GM18517 (cell line): ENCODE measurements around the gene CROCC.
"Not testable (repeated sequence)": the region's sequence is repeated elsewhere in the genome, so short reads cannot be mapped to it uniquely, and the experiment has no call there.

ENCODE experiments used
- ATAC-seq: cut with Tn5 transposase; IDR thresholded peaks from one replicate; pipeline ENCODE4 v1.9.1; 2021; ENCODE audit warnings: mild to moderate bottlenecking, moderate library complexity; ENCODE audit not compliant: unreplicated experiment

Gene CROCC, protein sequence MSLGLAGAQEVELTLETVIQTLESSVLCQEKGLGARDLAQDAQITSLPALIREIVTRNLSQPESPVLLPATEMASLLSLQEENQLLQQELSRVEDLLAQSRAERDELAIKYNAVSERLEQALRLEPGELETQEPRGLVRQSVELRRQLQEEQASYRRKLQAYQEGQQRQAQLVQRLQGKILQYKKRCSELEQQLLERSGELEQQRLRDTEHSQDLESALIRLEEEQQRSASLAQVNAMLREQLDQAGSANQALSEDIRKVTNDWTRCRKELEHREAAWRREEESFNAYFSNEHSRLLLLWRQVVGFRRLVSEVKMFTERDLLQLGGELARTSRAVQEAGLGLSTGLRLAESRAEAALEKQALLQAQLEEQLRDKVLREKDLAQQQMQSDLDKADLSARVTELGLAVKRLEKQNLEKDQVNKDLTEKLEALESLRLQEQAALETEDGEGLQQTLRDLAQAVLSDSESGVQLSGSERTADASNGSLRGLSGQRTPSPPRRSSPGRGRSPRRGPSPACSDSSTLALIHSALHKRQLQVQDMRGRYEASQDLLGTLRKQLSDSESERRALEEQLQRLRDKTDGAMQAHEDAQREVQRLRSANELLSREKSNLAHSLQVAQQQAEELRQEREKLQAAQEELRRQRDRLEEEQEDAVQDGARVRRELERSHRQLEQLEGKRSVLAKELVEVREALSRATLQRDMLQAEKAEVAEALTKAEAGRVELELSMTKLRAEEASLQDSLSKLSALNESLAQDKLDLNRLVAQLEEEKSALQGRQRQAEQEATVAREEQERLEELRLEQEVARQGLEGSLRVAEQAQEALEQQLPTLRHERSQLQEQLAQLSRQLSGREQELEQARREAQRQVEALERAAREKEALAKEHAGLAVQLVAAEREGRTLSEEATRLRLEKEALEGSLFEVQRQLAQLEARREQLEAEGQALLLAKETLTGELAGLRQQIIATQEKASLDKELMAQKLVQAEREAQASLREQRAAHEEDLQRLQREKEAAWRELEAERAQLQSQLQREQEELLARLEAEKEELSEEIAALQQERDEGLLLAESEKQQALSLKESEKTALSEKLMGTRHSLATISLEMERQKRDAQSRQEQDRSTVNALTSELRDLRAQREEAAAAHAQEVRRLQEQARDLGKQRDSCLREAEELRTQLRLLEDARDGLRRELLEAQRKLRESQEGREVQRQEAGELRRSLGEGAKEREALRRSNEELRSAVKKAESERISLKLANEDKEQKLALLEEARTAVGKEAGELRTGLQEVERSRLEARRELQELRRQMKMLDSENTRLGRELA (N-terminal part only)

DNA sequence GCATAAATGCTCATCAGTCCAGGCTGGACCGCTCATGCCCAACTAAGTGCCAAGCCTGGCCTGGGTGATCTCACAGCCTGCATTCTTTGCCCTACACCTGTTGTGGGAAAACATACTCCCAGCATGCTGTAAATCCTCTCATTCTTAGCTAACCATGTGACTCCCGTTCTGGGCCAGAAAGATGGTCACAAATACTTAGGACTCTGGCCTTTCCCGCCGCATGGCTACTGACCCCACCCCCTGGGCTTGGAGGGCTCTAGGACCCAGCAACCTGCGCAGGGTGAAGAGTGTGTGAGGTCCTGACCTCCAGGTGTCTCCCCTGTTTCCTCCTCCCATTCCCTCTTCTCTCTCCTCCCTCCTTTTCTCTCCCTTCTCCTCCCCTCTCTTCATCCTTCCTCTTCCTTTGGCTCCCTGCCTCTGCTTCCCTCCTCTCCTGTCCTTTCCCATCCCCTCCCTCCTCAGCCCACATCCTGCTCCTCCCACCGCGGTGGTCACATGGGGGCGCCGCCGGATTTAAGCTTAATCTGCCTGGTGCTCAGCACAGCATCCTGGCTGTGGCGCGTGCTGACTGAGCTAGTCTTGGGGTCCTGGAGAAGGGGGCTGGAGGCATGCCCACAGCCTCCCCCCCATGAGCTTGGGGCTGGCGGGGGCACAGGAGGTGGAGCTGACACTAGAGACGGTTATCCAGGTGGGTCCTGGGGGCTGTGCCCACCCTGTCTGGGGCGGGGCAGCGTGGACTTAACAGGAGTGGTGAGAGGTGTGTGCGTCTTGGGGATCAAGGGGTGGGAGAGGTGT is at the start of gene CROCC:
Gene CROCC (plus strand): TSS at position 541 of the 795 bp plus-strand sequence. CDS start 88 bp downstream, at position 629.
- ATAC-seq: no peak

GRCh38 chr1:16872152-16873075 is 49.3 kb upstream of the CROCC start:
- not testable (repeated sequence) for ATAC-seq

DNA sequence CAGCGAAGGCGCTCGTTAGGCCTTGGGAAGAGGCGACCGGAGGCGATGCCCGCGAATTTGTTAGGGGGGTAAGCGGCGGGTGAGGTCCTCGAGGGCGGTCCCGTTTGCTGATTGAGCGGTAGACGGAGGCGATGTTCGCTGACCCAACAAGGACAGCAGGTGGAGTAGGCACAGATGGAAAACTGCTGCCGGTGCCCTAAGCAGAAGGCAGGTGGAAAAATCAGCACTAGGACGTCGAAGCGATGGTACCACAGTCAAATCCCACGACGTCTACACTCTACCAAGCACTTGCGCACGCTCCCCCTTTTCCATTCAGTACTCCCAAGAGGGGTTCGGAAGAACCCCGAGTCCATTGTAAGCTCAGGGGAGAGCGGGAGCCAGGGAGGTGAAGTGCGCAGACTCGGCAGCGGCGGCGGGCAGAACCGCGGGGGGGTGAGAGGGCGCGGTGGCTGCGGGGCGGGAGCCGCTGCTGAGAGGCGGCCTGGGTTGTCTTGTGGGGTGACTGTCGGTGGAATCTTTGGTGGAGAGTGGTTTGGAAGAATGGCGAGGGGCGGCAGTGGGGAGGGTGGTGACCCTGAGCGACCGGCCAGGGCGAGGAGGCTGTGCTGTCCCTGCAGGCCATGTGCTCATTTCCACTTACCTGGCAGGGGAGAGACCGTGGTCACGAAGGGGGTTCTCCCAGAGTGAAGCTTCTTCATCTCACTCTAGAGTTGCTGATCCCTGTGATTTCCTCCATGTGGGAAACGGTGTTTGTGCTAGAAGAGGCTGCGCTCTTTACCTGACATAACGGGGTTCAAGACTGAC is 48.5 kb upstream of the CROCC start:
- not testable (repeated sequence) for ATAC-seq

DNA sequence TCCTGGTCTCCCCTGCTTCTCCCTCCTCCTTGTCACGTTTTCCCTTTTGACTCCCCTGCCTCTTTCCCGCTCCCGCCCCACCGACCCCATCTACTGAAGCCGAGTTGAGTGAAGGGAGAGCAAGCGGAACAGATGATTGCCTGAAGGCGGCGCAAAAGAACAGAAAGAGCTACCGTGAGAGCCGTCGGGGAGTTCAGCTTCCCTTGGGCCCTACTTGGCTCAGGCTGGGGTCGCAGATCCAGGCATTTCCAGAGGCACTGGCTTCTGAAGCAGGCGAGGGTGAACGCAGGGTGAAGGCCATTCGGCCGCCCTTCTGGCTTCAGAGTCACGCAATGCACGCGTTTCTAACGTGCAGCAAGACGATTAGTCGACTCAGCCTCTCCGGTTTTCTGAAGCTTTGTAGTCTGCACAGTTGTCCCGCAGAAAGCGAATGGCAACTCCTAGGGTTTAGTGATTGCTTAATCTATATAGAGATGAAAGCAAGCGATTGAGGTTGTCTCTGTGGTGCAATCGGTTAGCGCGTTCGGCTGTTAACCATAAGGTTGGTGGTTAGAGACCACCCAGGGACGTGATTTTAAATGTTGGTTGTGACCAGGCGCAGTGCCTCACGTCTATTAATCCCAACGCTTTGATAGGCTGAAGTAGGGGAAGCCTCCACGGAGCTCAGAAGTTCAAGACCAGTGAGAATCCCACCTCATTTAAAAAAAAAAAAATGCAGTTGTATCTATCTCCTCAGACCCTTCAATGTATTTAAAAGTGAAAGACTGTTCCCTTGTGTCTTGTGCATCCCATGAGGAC is 46.6 kb upstream of the CROCC start:
- ATAC-seq: not testable (repeated sequence)

DNA sequence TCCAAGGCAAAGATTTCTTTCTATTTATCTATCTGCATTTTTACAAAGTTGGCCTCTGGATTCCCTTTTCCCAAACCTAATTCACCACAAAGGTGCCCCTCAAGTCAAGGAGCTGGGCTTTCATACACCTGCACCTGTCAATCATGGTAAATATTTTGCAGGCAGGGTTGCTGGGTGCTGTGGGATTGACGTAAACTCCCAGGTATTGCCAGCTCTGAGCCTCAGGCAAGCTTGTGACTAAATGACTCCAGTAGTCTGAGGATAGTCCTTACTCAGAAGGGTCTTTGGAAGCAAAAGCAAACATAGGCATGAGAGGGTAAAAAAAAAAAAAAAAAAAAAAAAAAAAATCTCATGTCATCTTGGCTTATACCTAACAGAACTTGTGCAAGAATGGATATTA is 40.0 kb upstream of the CROCC start:
- ATAC-seq: not testable (repeated sequence)

GRCh38 chr1:16882986-16883385 is 38.7 kb upstream of the CROCC start:
- ATAC-seq: no peak

- not testable (repeated sequence) for ATAC-seq
Measured at GRCh38 chr1:16884487-16884886, 37.2 kb upstream of the CROCC start.

DNA sequence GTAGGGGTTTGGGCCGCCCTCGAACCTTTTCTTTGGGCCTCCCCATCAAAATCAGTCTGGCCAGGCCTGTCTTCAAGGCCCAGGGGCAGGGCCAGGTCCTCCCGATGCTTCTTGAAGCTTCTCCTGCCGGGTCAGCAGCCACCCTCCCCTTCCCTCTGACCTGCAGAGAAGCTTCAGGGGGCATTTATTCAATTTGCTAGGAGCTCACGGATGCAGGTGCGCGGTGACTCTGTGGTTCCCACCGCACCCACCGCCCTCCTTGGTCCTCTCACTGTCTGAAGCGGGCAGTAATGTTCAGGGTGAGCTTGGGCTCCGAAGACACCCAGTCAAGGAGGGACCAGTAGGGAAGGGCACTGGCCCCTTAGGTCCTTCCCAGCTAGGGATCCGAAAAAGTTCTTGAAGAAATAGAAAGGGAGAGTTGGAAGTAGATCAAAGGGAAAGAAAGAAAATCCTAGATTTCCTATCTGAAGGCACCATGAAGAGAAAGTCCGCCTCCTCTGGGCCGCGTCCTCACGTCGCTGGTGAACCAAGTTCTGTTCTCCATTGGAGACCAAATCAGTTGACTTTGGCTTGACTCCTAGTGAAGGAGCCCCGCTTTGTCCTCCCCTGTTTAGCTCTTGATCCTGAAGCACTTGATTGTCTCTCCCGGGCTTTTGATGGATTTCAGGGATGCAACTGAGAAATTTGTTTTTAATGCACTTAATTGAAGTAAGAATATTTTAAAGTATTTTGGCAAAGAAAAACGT is 34.7 kb upstream of the CROCC start:
- no peak for ATAC-seq

- ATAC-seq: no peak
Measured at GRCh38 chr1:16888860-16889816, 32.6 kb upstream of the CROCC start.

- ATAC-seq: not testable (repeated sequence)
Measured at GRCh38 chr1:16890539-16891021, 31.2 kb upstream of the CROCC start.

DNA sequence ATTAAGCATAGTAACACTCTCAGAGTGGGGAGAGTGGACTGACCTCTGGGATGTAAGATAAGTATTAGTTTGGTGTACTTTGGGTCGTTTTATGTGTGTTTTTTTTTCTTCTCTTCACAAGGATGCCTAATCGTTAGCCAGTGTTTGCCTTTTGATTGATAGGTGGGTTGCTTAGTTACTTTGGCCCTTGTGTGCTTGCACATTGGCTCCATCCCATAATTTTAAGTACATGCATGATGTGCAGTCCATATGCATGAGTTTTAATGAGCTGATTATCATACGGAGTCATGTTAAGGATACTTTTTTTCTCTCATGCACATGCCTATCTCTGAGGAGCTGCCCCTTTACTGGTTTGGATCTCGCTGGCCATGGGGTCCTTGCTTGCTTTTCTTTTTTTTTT is 30.7 kb upstream of the CROCC start:
- ATAC-seq: not testable (repeated sequence)

DNA sequence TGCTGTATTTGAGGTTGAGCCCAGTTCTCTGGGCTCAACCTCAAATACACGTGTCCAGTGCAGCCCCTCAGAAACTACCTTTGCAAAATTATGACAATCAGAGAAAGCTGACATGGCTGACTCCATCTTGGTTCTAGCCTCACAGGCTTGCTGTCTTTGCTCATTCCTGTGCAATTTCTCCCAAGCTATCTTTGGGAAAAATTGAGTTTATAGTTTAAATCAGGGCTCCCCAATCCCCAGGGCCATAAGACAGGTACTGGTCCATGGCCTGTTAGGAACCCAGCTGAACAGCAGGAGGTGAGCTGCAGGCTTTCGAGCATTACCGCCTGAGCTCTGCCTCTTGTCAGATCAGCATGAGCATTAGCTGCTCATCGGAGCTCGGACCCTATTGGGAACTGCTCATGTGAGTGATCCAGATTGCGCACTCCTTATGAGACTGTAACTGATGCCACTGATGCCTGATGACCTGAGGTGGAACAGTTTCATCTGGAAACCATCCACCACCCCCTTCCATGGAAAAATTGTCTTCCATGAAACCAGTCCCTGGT is 28.7 kb upstream of the CROCC start:
- not testable (repeated sequence) for ATAC-seq

DNA sequence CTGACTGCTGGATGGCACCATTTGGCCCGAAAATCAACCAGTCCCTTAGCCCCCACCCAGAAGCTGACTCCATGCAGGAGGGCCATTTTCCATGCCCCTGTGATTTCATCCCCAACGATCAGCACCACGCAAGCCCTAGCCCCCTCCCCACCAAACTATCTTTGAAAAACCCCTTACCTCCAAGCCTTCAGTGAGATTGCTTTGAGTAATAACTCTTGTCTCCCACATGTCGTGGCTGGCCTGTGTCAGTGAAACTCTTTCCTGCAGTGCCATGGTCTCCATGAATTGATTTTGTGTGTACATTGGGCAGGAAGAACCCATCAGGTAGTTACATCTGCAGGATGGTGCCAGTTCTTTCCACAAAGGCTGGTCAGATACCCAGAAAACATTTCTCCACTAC is 27.9 kb upstream of the CROCC start:
- not testable (repeated sequence) for ATAC-seq

DNA sequence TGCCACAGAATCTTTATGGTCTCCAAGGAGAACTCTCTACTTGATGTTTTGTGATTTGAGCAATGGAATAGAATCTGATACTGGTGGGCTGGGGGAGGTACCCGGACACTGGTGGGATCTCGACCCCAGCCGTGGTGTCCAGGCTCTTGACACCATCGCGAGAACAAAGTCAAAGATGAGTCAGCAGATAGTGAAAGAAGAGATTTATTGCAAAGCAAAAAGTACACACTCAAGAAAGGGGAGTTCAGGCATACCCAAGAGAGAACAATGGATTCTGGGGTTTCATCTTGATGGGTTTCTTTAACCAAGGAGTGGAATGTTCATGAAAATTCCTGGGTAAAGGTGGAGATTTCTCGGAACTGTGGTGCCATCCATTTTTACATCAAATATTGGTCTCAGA is 27.4 kb upstream of the CROCC start:
- not testable (repeated sequence) for ATAC-seq

DNA sequence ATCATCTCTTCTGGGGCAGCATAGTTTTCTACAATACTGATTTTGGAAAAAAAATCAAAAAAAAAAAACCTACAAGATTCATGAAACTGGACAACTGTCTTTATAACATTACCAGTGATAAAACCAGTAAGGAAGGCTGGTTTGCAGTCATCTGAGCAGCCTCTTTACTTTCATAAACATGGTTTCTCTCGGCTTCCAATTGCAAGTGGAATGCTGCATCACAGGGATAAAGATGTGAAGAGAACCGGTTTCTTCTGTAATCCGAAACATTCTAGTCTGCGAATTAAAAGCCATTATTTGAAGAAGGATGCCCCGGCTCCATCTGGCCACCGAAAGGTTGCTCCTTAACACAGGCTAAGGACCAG is 26.5 kb upstream of the CROCC start:
- ATAC-seq: not testable (repeated sequence)
